Measurements from ENCODE around the gene NKD1.

The NKD1 gene

GRCh38 chr16:50657241-50657640 is 109.0 kb downstream of the NKD1 start:
- DNase-seq (ENCODE audit: low read depth) = no peak
- TF ChIP-seq CTCF (IDR thresholded peaks at IDR 0.05; ENCODE audit: control insufficient read depth, insufficient read depth, low read depth, low read length, missing control alignments) = no peak
- H3K4me3 ChIP-seq (ENCODE audit: control insufficient read depth, low read depth, low read length) = no peak overlapping the region

GRCh38 chr16:50659806-50660205 is 111.6 kb downstream of the NKD1 start:
- no peak overlapping the region for H3K4me3 ChIP-seq (ENCODE audit: control insufficient read depth, low read depth, low read length)
- no peak for TF ChIP-seq CTCF (IDR thresholded peaks at IDR 0.05; ENCODE audit: control insufficient read depth, insufficient read depth, low read depth, low read length, missing control alignments)
- DNase-seq (ENCODE audit: low read depth) = no peak

GRCh38 chr16:50662306-50662940 is 114.2 kb downstream of the NKD1 start:
- no peak for TF ChIP-seq CTCF (IDR thresholded peaks at IDR 0.05; ENCODE audit: control insufficient read depth, insufficient read depth, low read depth, low read length, missing control alignments)

GRCh38 chr16:50664270-50664669 is 116.1 kb downstream of the NKD1 start:
- DNase-seq (ENCODE audit: low read depth) = no peak
- TF ChIP-seq CTCF (IDR thresholded peaks at IDR 0.05; ENCODE audit: control insufficient read depth, insufficient read depth, low read depth, low read length, missing control alignments) = no peak

More at GRCh38 chr16:50662306-50662940, 114.2 kb downstream of the NKD1 start:
- DNase-seq (ENCODE audit: low read depth) = no peak
- H3K4me3 ChIP-seq (ENCODE audit: control insufficient read depth, low read depth, low read length) = no peak overlapping the region

GRCh38 chr16:50665128-50665878 is 117.1 kb downstream of the NKD1 start:
- TF ChIP-seq CTCF (IDR thresholded peaks at IDR 0.05; ENCODE audit: control insufficient read depth, insufficient read depth, low read depth, low read length, missing control alignments) = peak; percentile 87
- H3K4me3 ChIP-seq (ENCODE audit: control insufficient read depth, low read depth, low read length) = peak overlapping the region; percentile 41
- DNase-seq (ENCODE audit: low read depth) = peak; percentile 10

More at GRCh38 chr16:50664270-50664669, 116.1 kb downstream of the NKD1 start:
- no peak overlapping the region for H3K4me3 ChIP-seq (ENCODE audit: control insufficient read depth, low read depth, low read length)

- no peak overlapping the region for H3K4me3 ChIP-seq (ENCODE audit: control insufficient read depth, low read depth, low read length)
- no peak for DNase-seq (ENCODE audit: low read depth)
- TF ChIP-seq CTCF (IDR thresholded peaks at IDR 0.05; ENCODE audit: control insufficient read depth, insufficient read depth, low read depth, low read length, missing control alignments) = no peak
Observed at GRCh38 chr16:50666658-50667496, 118.7 kb downstream of the NKD1 start.

All from AG09309 (cell line).